ENCODE data around the gene DLG2. TPM values are rescaled to one million over a fixed set of nuclear protein-coding genes. Genes with fewer than 3 reads are reported as not detected.

DLG2 gene
- total RNA-seq, 1 donor from 2014 or later, result 7.2 TPM

DNA sequence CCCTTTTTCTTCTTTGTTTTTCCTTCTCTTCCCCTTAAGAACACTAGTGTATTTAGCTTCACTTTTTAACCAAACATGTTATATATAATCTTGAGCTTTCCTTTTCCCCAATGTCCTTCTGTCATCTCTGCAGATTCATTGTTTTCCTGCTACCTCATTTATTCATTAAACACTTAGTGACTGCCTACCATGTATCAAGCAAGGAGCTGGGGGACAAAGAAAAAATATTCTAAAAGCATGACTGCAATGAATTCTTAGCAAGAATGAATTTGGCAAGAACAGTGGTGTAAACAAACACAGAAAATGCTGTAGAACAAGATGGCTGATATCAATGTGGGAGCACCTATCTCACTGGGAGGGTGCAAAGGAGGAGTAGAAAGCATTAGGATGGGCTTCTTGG, 2094.0 kb downstream of the DLG2 start:
- H3K27ac ChIP-seq, result no peak overlapping the region
- H3K9me3 ChIP-seq, result no peaks in the 10 kb centered on the region
- intact Hi-C loops (cut with DNase I), result no loop called here
- H3K27me3 ChIP-seq (ENCODE audit: low read depth), result no peaks in the 10 kb centered on the region
- DNase-seq, result no peak
- no peak overlapping the region for H3K4me3 ChIP-seq
- TF ChIP-seq, protein P1, sequence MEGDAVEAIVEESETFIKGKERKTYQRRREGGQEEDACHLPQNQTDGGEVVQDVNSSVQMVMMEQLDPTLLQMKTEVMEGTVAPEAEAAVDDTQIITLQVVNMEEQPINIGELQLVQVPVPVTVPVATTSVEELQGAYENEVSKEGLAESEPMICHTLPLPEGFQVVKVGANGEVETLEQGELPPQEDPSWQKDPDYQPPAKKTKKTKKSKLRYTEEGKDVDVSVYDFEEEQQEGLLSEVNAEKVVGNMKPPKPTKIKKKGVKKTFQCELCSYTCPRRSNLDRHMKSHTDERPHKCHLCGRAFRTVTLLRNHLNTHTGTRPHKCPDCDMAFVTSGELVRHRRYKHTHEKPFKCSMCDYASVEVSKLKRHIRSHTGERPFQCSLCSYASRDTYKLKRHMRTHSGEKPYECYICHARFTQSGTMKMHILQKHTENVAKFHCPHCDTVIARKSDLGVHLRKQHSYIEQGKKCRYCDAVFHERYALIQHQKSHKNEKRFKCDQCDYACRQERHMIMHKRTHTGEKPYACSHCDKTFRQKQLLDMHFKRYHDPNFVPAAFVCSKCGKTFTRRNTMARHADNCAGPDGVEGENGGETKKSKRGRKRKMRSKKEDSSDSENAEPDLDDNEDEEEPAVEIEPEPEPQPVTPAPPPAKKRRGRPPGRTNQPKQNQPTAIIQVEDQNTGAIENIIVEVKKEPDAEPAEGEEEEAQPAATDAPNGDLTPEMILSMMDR (IDR thresholded peaks at IDR 0.05), result no peak
- no peak for ATAC-seq
- H3K4me1 ChIP-seq, result no peaks in the 10 kb centered on the region
- no peaks in the 10 kb centered on the region for H3K36me3 ChIP-seq

DNA sequence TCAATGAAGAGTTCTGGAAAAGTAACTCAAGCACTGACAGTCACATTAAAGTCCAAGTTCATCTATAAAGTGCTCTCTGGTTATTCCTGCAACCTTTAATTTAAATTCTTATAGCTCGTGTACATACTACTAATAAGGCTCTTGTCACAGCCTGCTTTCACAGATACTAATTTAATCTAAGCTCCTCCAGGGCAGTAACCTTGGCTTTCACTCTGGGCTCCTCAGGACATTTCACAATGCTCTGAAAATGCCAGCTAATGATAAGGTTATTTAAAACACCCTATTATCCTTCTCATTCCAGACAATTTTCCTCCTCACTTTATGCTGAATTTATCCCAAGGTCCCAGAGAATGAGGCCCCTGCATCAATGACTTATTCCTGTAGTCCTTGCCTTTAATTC, 2098.3 kb downstream of the DLG2 start:
- Histone ChIP-seq H3K36me3 (no peaks in the 10 kb centered on the region), H3K27me3 (ENCODE audit: low read depth) (no peaks in the 10 kb centered on the region), H3K4me3 (no peak overlapping the region), H3K4me1 (no peaks in the 10 kb centered on the region), H3K27ac (no peak overlapping the region), H3K9me3 (no peaks in the 10 kb centered on the region)
- ATAC-seq (no peak), DNase-seq (no peak)
- TF ChIP-seq, protein P1 (IDR thresholded peaks at IDR 0.05), result no peak
- intact Hi-C loops (cut with DNase I), result no loop called here

DNA sequence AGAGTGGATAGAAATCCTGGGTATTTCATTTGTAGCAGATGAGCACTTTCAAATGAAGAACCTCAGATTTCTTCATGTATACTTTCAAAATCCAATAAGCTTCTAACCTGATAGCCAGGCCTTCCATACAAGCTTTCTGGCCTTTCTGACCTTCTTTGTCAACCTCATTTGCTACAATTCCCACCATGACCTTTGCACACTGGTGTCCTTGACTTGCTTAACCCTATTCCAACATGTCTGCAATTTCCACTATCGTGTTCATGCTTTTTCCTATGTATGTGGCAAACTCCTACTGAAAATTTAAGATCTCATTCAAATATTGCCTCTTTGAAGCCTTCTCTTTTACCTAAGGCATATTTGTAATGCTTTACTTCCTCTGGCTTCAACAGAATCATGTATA, 2098.9 kb downstream of the DLG2 start:
- H3K4me3 ChIP-seq, result no peak overlapping the region
- H3K36me3 ChIP-seq, result no peaks in the 10 kb centered on the region
- no peak overlapping the region for H3K27ac ChIP-seq
- ATAC-seq, result no peak
- H3K4me1 ChIP-seq, result no peaks in the 10 kb centered on the region
- DNase-seq, result no peak
- no peaks in the 10 kb centered on the region for H3K9me3 ChIP-seq
- intact Hi-C loops (cut with DNase I), result no loop called here
- no peaks in the 10 kb centered on the region for H3K27me3 ChIP-seq (ENCODE audit: low read depth)
- TF ChIP-seq, protein P1 (IDR thresholded peaks at IDR 0.05), result no peak

DNA sequence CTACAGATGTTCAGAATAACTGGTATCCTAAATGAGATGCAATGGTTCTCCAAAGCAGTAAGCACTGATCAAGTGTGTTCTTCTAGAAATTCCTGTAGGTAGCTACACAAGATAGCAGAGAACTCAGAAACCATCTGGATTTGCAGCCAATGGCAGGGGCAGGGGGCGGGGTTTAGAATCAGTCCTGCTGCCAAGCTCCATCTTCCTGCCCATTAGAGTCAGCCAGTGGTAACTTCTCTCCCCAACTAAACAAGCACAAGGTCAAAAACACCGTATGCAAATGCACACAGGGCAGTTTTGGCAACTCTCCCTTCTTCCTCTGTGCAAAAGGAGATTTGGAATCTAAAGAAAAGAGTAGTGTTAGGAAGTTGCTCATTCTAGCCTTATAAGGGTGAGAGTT, 2103.5 kb downstream of the DLG2 start:
- TF ChIP-seq, protein P1 (IDR thresholded peaks at IDR 0.05), result no peak
- no peak overlapping the region for H3K4me3 ChIP-seq
- H3K27ac ChIP-seq, result no peak overlapping the region
- intact Hi-C loops (cut with DNase I), result no loop called here
- H3K4me1 ChIP-seq, result no peaks in the 10 kb centered on the region
- H3K36me3 ChIP-seq, result no peaks in the 10 kb centered on the region
- ATAC-seq (no peak), DNase-seq (no peak)
- H3K27me3 ChIP-seq (ENCODE audit: low read depth), result no peaks in the 10 kb centered on the region
- H3K9me3 ChIP-seq, result no peaks in the 10 kb centered on the region

DNA sequence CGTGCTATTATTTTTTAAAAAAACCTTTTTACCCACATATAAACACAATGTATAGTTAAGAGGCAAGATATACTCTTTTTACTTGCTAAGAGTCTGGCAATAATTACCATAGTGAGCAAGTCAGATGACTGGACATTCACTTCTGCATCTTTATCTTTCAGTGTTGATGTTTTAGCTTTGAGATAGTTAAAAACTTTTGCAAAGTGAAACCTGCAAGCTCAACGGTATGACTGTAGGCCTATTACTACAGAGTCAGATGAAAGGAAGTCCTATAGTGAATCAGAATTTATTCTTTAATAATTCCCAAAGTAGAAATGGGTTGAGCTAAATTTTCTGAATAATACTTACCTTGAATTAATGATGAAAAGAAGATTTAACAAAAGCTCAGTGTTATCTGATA, 2104.2 kb downstream of the DLG2 start:
- no peak overlapping the region for H3K27ac ChIP-seq
- DNase-seq, result no peak
- no peaks in the 10 kb centered on the region for H3K36me3 ChIP-seq
- no peaks in the 10 kb centered on the region for H3K27me3 ChIP-seq (ENCODE audit: low read depth)
- no peak overlapping the region for H3K4me3 ChIP-seq
- no peaks in the 10 kb centered on the region for H3K9me3 ChIP-seq
- no peaks in the 10 kb centered on the region for H3K4me1 ChIP-seq
- TF ChIP-seq, protein P1 (IDR thresholded peaks at IDR 0.05), result no peak
- intact Hi-C loops (cut with DNase I), result no loop called here
- no peak for ATAC-seq
